ENCODE data around the gene NGEF.
A peak's percentile ranks its signal among the peaks of the same experiment; 100 is the strongest.
"Not testable (repeated sequence)": the region's sequence is repeated elsewhere in the genome, so short reads cannot be mapped to it uniquely, and the experiment has no call there.

NGEF gene

GRCh38 chr2:232871835-232872736 is 141.0 kb downstream of the NGEF start:
- DNase-seq (ENCODE audit: low spot score) = no peak

DNA sequence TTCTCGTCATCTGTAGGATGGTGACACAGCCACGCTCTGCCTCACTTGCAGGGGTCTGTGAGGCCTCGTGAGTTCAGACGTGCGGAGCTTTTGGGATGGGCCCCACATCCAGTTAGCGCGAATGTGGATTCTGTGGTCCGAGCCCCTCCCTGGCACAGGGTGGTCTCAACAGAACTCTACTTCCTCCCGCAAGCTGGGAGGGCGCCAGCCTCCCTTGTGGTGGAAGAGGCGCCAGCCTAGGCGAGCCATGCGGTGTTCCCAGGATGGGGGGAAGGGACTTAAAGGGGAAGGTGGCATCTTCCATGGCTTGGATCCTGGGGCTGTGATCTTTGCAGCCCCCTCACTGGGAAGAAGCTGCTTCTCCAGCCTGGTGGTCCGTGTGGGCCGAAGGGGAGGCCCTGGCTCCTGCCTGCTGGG is 141.6 kb downstream of the NGEF start:
- DNase-seq (ENCODE audit: low spot score) = no peak

GRCh38 chr2:232870766-232871371 is 142.2 kb downstream of the NGEF start:
- no peak for DNase-seq (ENCODE audit: low spot score)

DNA sequence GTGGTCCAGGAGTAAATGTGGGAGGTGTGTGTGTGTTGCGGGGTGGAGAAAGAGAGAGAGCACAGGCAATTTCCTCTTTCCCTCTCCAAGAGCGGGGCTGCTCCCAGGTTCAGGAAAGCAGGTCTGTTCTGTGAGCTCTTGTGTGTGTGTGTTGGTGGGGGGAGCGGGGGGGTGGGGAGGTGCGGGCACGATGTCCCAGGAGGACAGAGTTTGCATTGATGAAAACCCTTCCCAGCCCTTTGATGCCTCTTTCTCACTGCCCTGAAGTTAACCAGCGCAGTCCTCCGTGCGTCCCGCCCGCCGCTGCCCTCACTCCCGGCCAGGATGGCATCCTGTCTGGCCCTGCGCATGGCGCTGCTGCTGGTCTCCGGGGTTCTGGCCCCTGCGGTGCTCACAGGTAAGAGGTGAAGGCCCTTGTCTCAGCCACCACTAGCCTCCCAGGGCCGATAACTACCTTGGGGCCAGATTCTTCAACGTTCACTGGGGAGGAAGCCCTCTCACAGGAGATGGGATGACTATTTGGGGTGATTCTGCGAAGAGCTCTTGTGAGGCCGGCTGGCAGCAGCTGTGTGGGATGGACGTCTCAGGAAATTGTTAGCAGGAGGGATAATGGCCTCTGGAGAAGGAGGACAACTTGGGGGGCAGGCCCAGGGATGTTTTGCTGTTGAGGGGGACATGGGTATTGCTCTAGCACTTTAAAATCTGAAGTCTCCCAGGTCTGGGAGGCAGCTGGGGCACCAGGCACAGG is 142.9 kb downstream of the NGEF start, which contains the start of gene SNORC:
Gene SNORC (plus strand): TSS at position 247 of the 748 bp plus-strand sequence. CDS start 78 bp downstream, at position 325.
- no peak for DNase-seq (ENCODE audit: low spot score)

DNA sequence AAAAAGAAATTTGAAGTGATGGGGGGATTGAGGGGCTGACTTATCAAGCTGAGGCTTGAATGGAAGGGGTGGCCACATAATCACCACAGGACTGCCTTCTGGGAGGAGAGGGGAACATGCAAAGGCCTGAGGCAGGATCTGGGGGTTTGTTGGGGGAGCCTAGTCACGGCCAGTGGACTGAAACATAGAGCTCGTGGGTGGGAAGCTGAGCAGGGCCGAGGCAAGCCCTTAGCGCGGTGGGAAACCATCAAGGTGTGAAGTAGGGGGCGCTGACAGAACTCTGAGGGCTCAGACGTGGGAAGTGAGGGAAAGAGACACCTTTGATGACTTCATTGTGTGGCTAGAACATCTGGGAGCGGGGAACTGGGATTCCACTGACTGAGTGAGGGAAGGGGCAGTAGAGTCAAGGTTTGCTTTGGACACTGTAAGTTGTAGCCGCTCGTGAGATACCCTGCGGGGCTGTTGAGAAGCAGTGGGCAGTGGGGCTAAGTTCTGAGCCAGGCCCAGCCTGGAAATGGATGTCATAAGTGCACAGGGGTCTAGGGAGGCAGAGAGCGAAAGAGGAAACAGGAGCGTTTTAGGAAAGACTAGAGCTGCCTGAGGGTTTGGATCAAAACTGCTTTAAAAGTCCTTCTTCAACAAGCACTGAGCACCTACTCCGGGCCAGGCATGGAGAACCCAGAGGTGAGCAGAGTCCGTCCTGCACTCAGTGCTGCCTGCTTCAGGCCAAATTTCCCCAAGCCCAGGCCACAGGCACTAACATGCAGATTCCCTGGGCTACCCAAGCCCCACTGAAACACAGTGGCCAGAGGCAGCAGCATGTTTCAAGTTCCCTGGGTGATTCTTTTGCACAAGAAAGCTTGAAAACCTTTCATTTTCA is 143.7 kb downstream of the NGEF start:
- no peak for DNase-seq (ENCODE audit: low spot score)

DNA sequence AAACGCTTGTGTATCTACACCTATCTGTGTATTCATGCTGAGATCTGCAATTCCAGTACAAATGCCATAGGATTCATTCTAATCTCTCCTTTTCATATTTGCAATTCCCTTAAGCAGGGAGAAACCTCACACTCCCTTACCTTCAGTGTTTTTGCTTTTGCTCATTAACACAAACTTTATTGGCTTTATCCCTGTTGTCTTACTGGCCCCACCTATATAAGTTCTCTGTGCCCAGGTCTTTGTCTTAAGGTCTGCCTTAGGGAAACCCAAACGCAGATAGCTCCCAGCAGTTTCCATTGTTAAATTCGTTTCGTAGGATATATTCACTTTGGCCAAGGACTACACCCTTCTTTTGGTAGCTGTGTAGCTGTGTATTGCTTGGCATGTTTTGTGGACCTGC is 147.0 kb downstream of the NGEF start:
- DNase-seq (ENCODE audit: low spot score) = no peak

DNA sequence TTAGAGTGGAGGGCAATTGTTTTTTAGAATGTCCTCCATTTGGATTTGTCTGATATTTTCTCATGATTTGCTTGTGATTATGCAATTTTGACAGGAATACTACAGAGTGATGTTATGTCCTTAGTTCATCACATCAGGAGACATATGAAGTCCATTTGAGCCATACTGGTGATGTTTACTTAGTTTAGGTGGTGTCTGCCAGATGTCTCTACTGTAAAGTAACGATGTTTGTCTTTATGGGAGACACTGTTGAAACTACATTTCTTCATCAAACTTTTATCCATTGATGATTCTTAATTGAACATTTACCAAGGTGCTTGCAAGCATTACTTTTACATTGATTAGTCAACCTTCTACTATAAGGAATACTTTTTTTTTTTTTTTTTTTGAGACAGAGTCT is 147.9 kb downstream of the NGEF start:
- no peak for DNase-seq (ENCODE audit: low spot score)

- no peak for DNase-seq (ENCODE audit: low spot score)
Observed at GRCh38 chr2:232863996-232864395, 149.1 kb downstream of the NGEF start.

GRCh38 chr2:232861353-232861752 is 151.7 kb downstream of the NGEF start:
- no peak for DNase-seq (ENCODE audit: low spot score)

- no peak for DNase-seq (ENCODE audit: low spot score)
Observed at GRCh38 chr2:232860593-232861241, 152.3 kb downstream of the NGEF start.

DNA sequence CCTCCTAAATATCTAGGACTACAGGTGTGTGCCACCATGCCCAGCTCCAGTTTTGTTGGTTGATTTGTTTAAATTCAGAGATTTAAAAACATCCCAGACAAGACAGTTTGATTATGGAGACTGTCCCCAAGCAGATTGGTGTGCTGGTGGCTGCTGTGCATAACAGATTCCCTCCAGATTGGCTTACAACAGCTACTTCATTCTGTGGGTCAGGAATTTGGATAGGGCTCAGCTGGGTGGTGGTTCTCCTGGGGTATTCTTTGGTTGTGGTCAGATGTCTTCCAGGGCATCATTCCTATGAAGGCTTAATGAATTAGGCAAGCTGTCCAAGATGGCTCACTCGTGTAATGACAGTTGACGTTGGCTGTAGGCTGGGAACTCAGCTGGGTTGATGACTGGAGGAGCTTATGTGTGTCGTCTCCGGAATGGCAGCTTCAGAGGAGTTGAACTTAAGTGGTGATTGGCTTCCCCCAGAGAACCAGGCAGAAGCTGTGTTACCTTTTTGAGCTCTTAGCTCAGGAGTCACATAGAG is 153.6 kb downstream of the NGEF start:
- DNase-seq (ENCODE audit: low spot score) = no peak

- no peak for DNase-seq (ENCODE audit: low spot score)
Observed at GRCh38 chr2:232857158-232857563, 155.9 kb downstream of the NGEF start.

DNA sequence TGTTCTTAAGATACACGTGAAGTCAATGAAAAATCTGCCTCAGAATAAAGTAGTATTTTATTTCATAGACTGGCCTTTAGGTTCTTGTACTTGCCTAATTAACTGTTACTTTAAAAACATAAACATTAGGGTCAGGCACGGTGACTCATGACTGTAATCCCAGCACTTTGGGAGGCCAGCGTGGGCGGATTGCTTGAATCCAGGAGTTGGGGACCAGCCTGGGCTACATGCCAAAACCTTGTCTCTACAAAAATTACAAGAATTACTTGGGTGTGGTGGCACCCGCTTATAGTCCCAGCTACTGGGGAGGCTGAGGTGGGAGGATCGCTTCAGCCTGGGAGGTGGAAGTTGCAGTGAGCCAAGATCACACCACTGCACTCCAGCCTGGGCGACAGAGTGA is 159.0 kb downstream of the NGEF start:
- peak; percentile 74 for DNase-seq (ENCODE audit: low spot score)

DNA sequence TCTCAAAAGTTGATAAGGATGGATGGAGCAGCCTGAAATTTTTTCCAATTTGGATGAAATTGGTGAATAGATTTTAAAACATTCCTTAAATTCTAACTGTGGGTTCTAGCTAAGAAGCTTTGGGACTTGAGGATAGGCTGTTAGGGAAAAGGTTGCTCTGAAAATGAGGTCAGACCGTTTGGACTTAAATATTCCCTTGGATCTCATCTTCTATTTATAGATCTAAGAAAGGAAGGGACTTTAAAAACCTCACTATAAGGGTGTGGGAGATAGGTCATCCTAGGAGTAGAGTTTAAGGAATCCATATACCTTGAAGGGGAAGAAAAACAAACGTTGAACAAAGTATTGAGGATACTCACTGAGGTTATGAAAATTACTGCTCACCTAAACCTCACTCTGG is 160.4 kb downstream of the NGEF start:
- DNase-seq (ENCODE audit: low spot score) = no peak

GRCh38 chr2:232852081-232852480 is 161.0 kb downstream of the NGEF start:
- not testable (repeated sequence) for DNase-seq (ENCODE audit: low spot score)

- no peak for DNase-seq (ENCODE audit: low spot score)
Observed at GRCh38 chr2:232850039-232850438, 163.0 kb downstream of the NGEF start.

DNA sequence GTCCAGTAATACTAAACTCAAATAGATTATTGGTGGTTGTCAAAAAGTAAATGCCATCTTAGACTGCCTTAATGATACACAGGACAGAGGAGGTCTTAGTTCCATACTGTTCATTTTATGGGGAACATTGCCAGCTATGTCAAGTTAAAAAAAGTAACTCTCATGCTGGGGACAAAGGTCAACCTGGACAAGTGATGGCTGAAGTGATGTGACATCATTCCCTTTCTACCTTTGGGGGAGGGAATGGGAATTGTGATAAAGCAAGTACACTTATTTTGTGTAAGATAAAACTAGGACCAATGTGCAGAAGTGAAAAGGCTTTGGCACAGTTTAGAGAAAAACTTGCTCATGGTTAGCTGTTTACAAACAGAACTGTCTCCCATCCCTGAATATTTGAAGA is 167.0 kb downstream of the NGEF start:
- no peak for DNase-seq (ENCODE audit: low spot score)

- DNase-seq (ENCODE audit: low spot score) = no peak
Observed at GRCh38 chr2:232843834-232844233, 169.2 kb downstream of the NGEF start.

- no peak for DNase-seq (ENCODE audit: low spot score)
Observed at GRCh38 chr2:232842689-232843088, 170.4 kb downstream of the NGEF start.

DNA sequence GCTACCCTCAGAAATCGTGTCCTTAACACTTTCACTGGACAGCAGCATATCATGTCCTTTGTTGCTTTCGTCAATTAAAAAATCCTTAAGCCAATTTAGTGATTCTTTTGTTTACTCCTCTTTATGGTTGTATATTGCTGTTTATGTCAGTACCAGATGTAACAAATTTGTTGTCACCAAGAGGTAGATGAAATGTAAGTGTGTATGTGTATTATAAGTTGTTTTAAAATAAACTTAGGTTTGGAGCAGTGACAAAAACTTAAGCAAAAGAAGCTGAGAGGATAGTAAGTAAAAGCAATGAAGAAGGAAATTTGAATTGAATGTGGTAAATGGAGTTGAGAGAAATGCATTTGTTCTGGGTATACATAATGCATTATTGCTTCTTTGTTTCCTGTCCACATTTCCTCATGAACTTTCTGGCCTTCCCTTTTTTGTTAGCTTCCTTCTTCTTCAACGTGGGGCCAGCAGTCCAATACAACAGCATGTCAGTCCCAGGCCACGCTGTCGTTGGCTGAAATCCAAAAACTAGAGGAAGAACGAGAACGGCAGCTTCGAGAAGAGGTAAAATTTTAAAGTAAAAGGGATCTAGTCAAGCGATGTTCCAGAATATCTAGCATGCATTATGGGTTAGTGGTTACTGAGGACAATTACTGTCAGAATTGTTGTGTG is 173.5 kb downstream of the NGEF start:
- peak; percentile 17 for DNase-seq (ENCODE audit: low spot score)

Data from hematopoietic multipotent progenitor cell treated with erythropoietin and hydrocortisone succinate and interleukin-3 and kit ligand, for 17 days (in vitro differentiated cells).